NT2/D1 (cell line): ENCODE data around the gene UGT1A4.

Experiments used
- DNase-seq: peaks from one replicate; pipeline ENCODE4 v3.0.0-alpha.2; 2011; ENCODE audit warnings: low read depth, low spot score
- H3K27me3 ChIP-seq: 2 replicates; pipeline ENCODE4 v1.6.0; 2011; ENCODE audit warnings: mild to moderate bottlenecking; ENCODE audit not compliant: insufficient read length, insufficient read depth
- H3K36me3 ChIP-seq: 2 replicates; pipeline ENCODE4 v1.6.1; 2011; ENCODE audit warnings: mild to moderate bottlenecking, low read length, mixed read lengths; ENCODE audit not compliant: insufficient read depth, insufficient read length
- H3K4me1 ChIP-seq: 2 replicates; pipeline ENCODE4 v1.5.1; 2011; ENCODE audit not compliant: insufficient read depth, insufficient read length
- H3K4me3 ChIP-seq: 2 replicates; pipeline ENCODE4 v1.5.1; 2011; ENCODE audit warnings: low read depth; ENCODE audit not compliant: insufficient read length
- H3K9ac ChIP-seq: 2 replicates; pipeline ENCODE4 v1.6.0; 2011; ENCODE audit warnings: low read depth; ENCODE audit not compliant: insufficient read length
- H3K9me3 ChIP-seq: 2 replicates; pipeline ENCODE4 v1.5.1; 2011; ENCODE audit warnings: mild to moderate bottlenecking, low read length; ENCODE audit not compliant: insufficient read depth
- SUZ12 ChIP-seq: IDR thresholded peaks from 2 replicates; pipeline ENCODE4 v1.6.1; 2011; ENCODE audit not compliant: insufficient read length, insufficient read depth; ENCODE audit errors: extremely low read depth
- YY1 ChIP-seq: IDR thresholded peaks from 2 replicates; pipeline ENCODE4 v1.6.1; 2011; ENCODE audit not compliant: insufficient read length, insufficient read depth
- ZNF274 ChIP-seq: IDR thresholded peaks from 2 replicates; pipeline ENCODE4 v1.6.1; 2011; ENCODE audit warnings: mild to moderate bottlenecking, low read depth, low read length

Gene UGT1A4

DNA sequence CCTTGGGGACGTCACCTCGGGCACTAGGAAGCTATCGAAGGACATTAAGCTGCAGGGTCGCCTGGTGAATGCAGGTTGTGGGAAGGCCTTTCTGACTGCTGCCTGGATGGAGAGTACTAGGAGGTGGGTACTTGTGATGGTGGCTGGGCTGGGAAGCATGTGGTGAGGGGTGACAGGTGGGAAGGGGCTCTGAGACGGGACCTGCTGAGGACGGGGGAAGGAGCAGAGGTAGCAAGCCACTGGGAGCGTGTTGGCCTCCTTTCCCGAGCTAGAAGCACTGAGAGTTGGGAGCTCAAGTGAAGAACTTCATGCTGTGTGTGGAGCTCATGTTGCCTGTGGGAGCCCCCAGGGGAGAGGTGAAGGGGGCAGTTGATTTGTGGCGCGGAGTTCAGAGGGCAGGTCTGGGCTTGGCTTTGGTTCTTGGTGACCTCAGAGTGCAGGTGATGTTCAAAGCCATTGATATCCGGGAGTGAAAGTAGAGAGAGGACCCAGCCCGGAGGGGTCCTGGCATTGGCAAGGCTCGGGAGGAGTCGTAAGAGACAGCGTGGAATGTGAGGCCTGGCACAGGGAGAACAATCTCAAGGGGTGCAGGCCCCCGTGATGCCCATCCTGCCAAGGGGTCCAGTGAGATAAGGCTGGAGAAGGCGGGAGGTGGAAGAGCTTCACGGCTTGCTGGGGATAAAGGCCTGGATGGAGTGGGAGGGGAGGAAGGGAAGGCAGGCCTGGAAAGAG, 72.8 kb downstream of the UGT1A4 start:
- H3K9me3 ChIP-seq, result no peaks in the 10 kb centered on the region
- H3K9ac ChIP-seq, result no peak overlapping the region

DNA sequence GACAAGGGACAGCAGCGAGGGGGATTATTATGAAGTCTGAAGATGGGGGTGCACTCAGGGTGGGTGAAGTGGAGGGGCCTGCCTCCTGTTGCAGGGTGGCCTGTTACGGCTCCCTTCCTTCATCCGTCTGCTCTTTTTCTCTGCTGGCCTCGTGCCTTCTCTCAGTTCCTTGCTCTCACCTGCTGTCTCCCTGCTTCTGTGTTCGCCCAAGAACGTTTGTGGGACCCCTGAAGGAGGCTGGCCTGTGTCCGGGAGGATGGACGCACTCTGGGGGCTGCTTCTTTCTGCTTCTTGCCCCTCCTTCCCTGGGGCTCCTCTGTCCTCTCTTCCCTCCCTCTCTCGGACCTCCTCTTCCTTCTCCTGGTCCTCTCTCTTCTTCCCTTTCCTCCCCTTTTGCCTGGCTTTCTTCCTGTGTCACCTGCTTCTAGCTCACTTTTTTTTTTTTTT, 73.4 kb downstream of the UGT1A4 start:
- Histone ChIP-seq H3K9ac (no peak overlapping the region), H3K4me1 (no peaks in the 10 kb centered on the region), H3K36me3 (no peaks in the 10 kb centered on the region), H3K27me3 (peaks cover 6% of the 10 kb centered on the region), H3K4me3 (no peak overlapping the region), H3K9me3 (no peaks in the 10 kb centered on the region)
- no peak for DNase-seq
- TF ChIP-seq ZNF274 (no peak), SUZ12 (no peak), YY1 (no peak)

More for the DNA sequence above, 72.8 kb downstream of the UGT1A4 start:
- no peaks in the 10 kb centered on the region for H3K36me3 ChIP-seq
- TF ChIP-seq YY1, result no peak
- TF ChIP-seq SUZ12, result no peak
- no peak for TF ChIP-seq ZNF274
- DNase-seq, result no peak
- no peaks in the 10 kb centered on the region for H3K4me1 ChIP-seq
- H3K27me3 ChIP-seq, result peaks cover 6% of the 10 kb centered on the region
- no peak overlapping the region for H3K4me3 ChIP-seq

DNA sequence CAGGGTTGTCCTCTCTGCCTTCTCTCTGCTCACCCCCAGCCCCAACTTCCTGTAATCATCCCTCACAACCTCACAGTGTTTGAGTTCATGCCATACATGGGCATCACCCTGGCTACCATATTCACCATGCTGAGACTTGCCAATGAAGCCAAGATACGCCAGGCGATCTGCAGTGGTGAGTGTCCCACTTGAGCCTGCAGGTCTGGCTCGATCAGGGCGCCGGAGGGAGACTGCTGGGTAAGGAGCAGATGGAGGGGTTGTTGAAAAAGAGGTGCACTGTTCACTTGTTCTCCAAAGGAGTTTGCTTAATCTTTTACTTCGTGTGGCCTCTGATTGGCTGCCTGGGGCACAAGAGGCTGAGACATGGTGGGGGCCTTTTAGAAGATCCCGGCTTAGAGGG, 74.2 kb downstream of the UGT1A4 start:
- Histone ChIP-seq H3K9me3 (no peaks in the 10 kb centered on the region), H3K4me3 (no peak overlapping the region), H3K27me3 (peaks cover 6% of the 10 kb centered on the region)

DNA sequence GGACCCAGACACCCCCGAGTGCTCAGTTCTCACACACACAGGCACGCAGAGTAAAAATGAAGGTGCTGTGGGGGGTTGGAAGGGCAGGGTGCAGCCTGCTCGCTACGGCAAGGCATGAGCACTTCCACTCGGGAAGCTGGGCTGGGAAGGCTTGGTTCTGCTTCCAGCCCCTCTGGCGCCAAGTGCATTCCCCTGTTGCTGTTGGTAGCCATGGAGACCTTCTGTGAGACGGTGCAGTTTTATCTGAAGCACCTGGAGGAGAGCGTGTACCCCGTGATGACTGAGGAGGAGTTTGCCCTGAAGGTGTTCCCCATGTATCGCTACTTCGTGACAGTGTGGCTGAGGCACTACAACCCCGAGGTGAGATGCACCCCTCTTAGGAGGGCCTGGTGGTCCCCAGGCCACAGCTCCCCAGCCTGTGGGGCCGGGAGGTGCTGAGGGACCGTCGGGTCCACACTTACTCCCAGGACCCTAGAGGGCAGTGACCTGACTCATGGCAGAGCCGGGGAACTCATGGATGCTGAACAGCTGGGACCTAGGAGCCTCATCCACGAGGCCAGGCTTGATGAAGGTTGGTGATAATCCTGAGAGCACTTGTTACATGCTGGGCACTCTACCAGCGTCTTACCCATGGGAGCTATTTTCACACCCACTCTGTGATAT, 75.1 kb downstream of the UGT1A4 start:
- no peaks in the 10 kb centered on the region for H3K36me3 ChIP-seq
- TF ChIP-seq ZNF274, result no peak
- no peak for TF ChIP-seq SUZ12
- no peak overlapping the region for H3K4me3 ChIP-seq
- H3K9me3 ChIP-seq, result no peaks in the 10 kb centered on the region
- H3K4me1 ChIP-seq, result no peaks in the 10 kb centered on the region
- H3K9ac ChIP-seq, result no peak overlapping the region
- no peak for DNase-seq
- peaks cover 6% of the 10 kb centered on the region for H3K27me3 ChIP-seq

More for the DNA sequence above, 74.2 kb downstream of the UGT1A4 start:
- DNase-seq, result no peak
- H3K4me1 ChIP-seq, result no peaks in the 10 kb centered on the region
- H3K9ac ChIP-seq, result no peak overlapping the region
- H3K36me3 ChIP-seq, result no peaks in the 10 kb centered on the region
- no peak for TF ChIP-seq ZNF274
- TF ChIP-seq YY1, result no peak
- TF ChIP-seq SUZ12, result no peak

DNA sequence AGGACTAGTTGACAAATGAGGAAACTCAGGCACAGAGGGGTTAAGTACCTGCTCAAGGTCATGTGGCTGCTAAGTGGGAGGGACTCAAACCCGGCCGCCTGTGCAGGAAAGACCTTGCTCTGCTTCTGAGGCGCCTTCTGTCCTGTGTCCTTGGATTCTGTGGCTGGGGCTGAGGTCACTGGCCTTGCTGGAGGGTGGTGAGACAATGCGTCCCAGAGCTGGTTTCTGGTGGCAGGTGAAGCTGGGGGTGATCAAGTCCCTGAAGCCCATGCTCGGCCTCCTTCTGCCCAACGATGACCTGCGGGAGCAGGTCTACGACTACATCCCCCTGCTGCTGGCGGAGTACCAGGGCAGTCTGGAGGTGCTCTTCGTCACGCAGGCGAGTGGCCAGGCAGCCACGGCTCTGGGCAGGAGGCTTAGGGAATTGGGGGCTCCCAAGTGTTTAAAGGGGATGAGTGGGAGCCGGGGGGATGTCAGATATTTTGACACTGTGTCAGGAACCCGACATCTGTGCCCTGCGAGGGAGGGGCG, 75.7 kb downstream of the UGT1A4 start:
- H3K36me3 ChIP-seq, result no peaks in the 10 kb centered on the region
- no peak for DNase-seq
- H3K9me3 ChIP-seq, result no peaks in the 10 kb centered on the region
- peaks cover 2% of the 10 kb centered on the region for H3K4me1 ChIP-seq
- peaks cover 6% of the 10 kb centered on the region for H3K27me3 ChIP-seq
- H3K4me3 ChIP-seq, result no peak overlapping the region
- H3K9ac ChIP-seq, result no peak overlapping the region
- TF ChIP-seq ZNF274 (no peak), YY1 (no peak), SUZ12 (no peak)

DNA sequence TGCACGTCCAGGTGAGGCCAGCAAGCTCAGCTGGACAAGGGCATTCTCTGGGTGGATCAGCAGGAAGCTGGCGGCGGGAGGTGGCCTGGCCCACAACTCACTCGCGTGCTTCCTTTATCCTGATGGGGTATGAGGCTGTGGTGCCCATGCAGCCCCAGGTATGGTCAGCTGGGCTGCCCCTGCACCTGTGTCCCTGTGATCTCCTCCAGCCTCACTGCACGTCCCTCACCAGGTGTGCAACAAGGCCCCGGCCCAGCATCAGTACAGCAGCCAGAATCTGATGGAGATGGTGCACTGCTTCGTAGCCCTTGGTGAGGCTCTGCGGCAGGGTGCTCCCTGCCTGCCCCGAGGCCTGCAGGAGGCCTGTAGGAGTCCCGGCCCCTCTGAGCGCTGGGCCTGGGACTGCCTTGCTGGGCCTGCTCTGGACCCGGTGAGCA, 77.2 kb downstream of the UGT1A4 start:
- H3K9me3 ChIP-seq, result no peaks in the 10 kb centered on the region
- TF ChIP-seq ZNF274 (no peak), SUZ12 (no peak), YY1 (no peak)
- peaks cover 3% of the 10 kb centered on the region for H3K4me1 ChIP-seq
- H3K36me3 ChIP-seq, result no peaks in the 10 kb centered on the region
- no peak overlapping the region for H3K9ac ChIP-seq
- H3K4me3 ChIP-seq, result no peak overlapping the region
- H3K27me3 ChIP-seq, result peaks cover 6% of the 10 kb centered on the region
- DNase-seq, result no peak

DNA sequence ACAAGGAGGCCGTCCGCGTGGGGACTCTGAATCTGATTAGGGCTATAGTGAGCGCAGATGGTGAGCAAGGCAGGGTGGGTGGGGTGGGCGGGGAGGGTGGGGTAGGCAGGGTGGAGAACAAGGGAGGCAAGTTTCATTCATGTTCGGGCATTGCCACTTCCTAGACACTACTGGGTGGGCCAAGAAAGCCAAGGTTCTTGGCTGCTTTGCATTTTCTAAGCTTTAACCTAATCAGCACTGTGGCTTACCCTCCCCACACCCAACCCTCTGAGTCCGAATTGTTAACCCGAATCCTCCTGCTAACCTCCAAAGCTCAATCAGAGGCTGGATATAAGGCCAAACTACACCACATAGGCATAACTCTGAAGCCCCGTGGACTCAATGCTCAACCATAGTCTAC, 77.7 kb downstream of the UGT1A4 start:
- DNase-seq, result no peak

More for the DNA sequence above, 77.7 kb downstream of the UGT1A4 start:
- no peak for TF ChIP-seq YY1
- TF ChIP-seq SUZ12, result no peak
- TF ChIP-seq ZNF274, result no peak
- H3K4me3 ChIP-seq, result no peak overlapping the region
- no peaks in the 10 kb centered on the region for H3K36me3 ChIP-seq
- H3K9ac ChIP-seq, result no peak overlapping the region
- no peaks in the 10 kb centered on the region for H3K9me3 ChIP-seq
- peaks cover 3% of the 10 kb centered on the region for H3K4me1 ChIP-seq
- peaks cover 3% of the 10 kb centered on the region for H3K27me3 ChIP-seq
